Neural progenitor cell (in vitro differentiated cells): Measurements from ENCODE around the gene PFDN4. TPM values are rescaled to one million over a fixed set of nuclear protein-coding genes. Genes with fewer than 3 reads are reported as not detected.

ENCODE experiments used
- DNase-seq: peaks from one replicate; pipeline ENCODE4 v3.0.0-alpha.2; 2016; ENCODE audit warnings: low spot score
- H2AFZ ChIP-seq: fragments of 200-600 bp; sonication (generic); replicated peaks from 2 replicates; pipeline ENCODE4 v1.6.1; 2016; ENCODE audit warnings: antibody characterized with exemption
- H3F3A ChIP-seq: fragments of 200-600 bp; sonication (generic); 2 replicates; pipeline ENCODE4 v1.6.1; 2016; ENCODE audit warnings: antibody characterized with exemption, low read depth
- H3K27ac ChIP-seq: fragments of 200-600 bp; sonication (generic); 2 replicates; pipeline ENCODE4 v1.5.1; 2016; ENCODE audit warnings: mild to moderate bottlenecking
- H3K27me3 ChIP-seq: fragments of 200-600 bp; sonication (generic); 2 replicates; pipeline ENCODE4 v1.6.1; 2016; ENCODE audit warnings: mild to moderate bottlenecking, moderate library complexity
- H3K36me3 ChIP-seq: fragments of 200-600 bp; sonication (generic); 2 replicates; pipeline ENCODE4 v1.5.1; 2016
- H3K4me1 ChIP-seq: fragments of 200-600 bp; sonication (generic); 2 replicates; pipeline ENCODE4 v1.6.1; 2016; ENCODE audit warnings: mixed run types
- H3K4me2 ChIP-seq: fragments of 200-600 bp; sonication (generic); 2 replicates; pipeline ENCODE4 v1.6.1; 2016
- H3K4me3 ChIP-seq: fragments of 200-600 bp; sonication (generic); 2 replicates; pipeline ENCODE4 v1.5.1; 2016
- H3K79me2 ChIP-seq: fragments of 200-600 bp; sonication (generic); 2 replicates; pipeline ENCODE4 v1.6.1; 2016; ENCODE audit warnings: low read depth
- H3K9ac ChIP-seq: fragments of 200-600 bp; sonication (generic); 2 replicates; pipeline ENCODE4 v1.6.1; 2016
- H3K9me3 ChIP-seq: fragments of 200-600 bp; sonication (generic); 2 replicates; pipeline ENCODE4 v1.5.1; 2016; ENCODE audit warnings: low read depth
- H4K20me1 ChIP-seq: fragments of 200-600 bp; sonication (generic); 2 replicates; pipeline ENCODE4 v1.6.1; 2016; ENCODE audit warnings: low read depth
- H3K27ac Mint-ChIP-seq: 3 replicates; pipeline ENCODE4 v1.8.0; 2021; ENCODE audit warnings: mixed read lengths
- H3K27me3 Mint-ChIP-seq: 2 replicates; pipeline ENCODE4 v1.8.0; 2022; ENCODE audit warnings: low read depth, mild to moderate bottlenecking, inconsistent platforms, moderate library complexity, mixed read lengths; ENCODE audit not compliant: insufficient read depth
- H3K36me3 Mint-ChIP-seq: 3 replicates; pipeline ENCODE4 v1.8.0; 2021; ENCODE audit warnings: mixed read lengths
- H3K4me1 Mint-ChIP-seq: 3 replicates; pipeline ENCODE4 v1.8.0; 2021; ENCODE audit warnings: mixed read lengths
- H3K4me3 Mint-ChIP-seq: 3 replicates; pipeline ENCODE4 v1.8.0; 2021; ENCODE audit warnings: mild to moderate bottlenecking, moderate library complexity, mixed read lengths
- H3K9me3 Mint-ChIP-seq: 3 replicates; pipeline ENCODE4 v1.8.0; 2020; ENCODE audit warnings: mixed read lengths
- CTCF ChIP-seq: fragments of 200-600 bp; sonication (generic); IDR thresholded peaks from 2 replicates; pipeline ENCODE4 v1.5.1; 2017; ENCODE audit warnings: antibody characterized with exemption, mild to moderate bottlenecking
- EZH2 ChIP-seq: fragments of 200-600 bp; sonication (generic); IDR thresholded peaks from 2 replicates; pipeline ENCODE4 v1.6.1; 2017; ENCODE audit warnings: antibody characterized with exemption, mild to moderate bottlenecking, moderate library complexity
- EZH2phosphoT487 ChIP-seq: fragments of 200-600 bp; sonication (generic); IDR thresholded peaks from 2 replicates; pipeline ENCODE4 v1.6.1; 2017; ENCODE audit warnings: antibody characterized with exemption
- total RNA-seq: library from RNA; depleted of rRNA; stranded (reverse); fragments of >200 nt; gene quantifications from 2 replicates; pipeline ENCODE4 v1.2.3, GENCODE V29; 2015; ENCODE audit warnings: low replicate concordance

The PFDN4 gene
- total RNA-seq, 1 donor from 2014 or later = 597 TPM

GRCh38 chr20:54194724-54195438 is 13.0 kb upstream of the PFDN4 start:
- no peaks in the 10 kb centered on the region for H3K27me3 ChIP-seq
- Mint-ChIP-seq H3K4me3 (no peak overlapping the region), H3K36me3 (no peaks in the 10 kb centered on the region), H3K27ac (no peak overlapping the region), H3K4me1 (peaks cover 9% of the 10 kb centered on the region), H3K27me3 (peaks cover 3% of the 10 kb centered on the region), H3K9me3 (peaks cover 2% of the 10 kb centered on the region)
- no peak overlapping the region for H3K27ac ChIP-seq
- H3K4me1 ChIP-seq = no peaks in the 10 kb centered on the region
- no peak for DNase-seq
- TF ChIP-seq EZH2 = no peak
- TF ChIP-seq CTCF = no peak
- no peak for TF ChIP-seq EZH2phosphoT487
- H3K4me3 ChIP-seq = no peak overlapping the region
- no peak overlapping the region for H3K9ac ChIP-seq
- H3K4me2 ChIP-seq = no peak overlapping the region
- H3F3A ChIP-seq = no peaks in the 10 kb centered on the region
- no peaks in the 10 kb centered on the region for H3K36me3 ChIP-seq
- H2AFZ ChIP-seq = no peak overlapping the region
- no peaks in the 10 kb centered on the region for H3K9me3 ChIP-seq
- no peaks in the 10 kb centered on the region for H4K20me1 ChIP-seq
- H3K79me2 ChIP-seq = no peaks in the 10 kb centered on the region

- Histone ChIP-seq H3K79me2 (no peaks in the 10 kb centered on the region), H3K4me2 (no peak overlapping the region), H3K4me1 (no peaks in the 10 kb centered on the region), H3K9me3 (no peaks in the 10 kb centered on the region), H3K27ac (no peak overlapping the region), H3F3A (no peaks in the 10 kb centered on the region), H3K9ac (no peak overlapping the region), H4K20me1 (no peaks in the 10 kb centered on the region), H2AFZ (no peak overlapping the region), H3K27me3 (no peaks in the 10 kb centered on the region), H3K36me3 (no peaks in the 10 kb centered on the region), H3K4me3 (no peak overlapping the region)
- DNase-seq = no peak
- H3K27ac Mint-ChIP-seq = no peak overlapping the region
- no peaks in the 10 kb centered on the region for H3K36me3 Mint-ChIP-seq
- H3K4me1 Mint-ChIP-seq = peaks cover 9% of the 10 kb centered on the region
- TF ChIP-seq EZH2phosphoT487 (no peak), CTCF (no peak), EZH2 (no peak)
- peaks cover 3% of the 10 kb centered on the region for H3K27me3 Mint-ChIP-seq
- no peak overlapping the region for H3K4me3 Mint-ChIP-seq
- peaks cover 2% of the 10 kb centered on the region for H3K9me3 Mint-ChIP-seq
Measured at GRCh38 chr20:54195483-54196472, 12.1 kb upstream of the PFDN4 start.

- no peaks in the 10 kb centered on the region for H3K9me3 ChIP-seq
- no peaks in the 10 kb centered on the region for H3K79me2 ChIP-seq
- no peak overlapping the region for H3K4me3 ChIP-seq
- no peak overlapping the region for H3K4me3 Mint-ChIP-seq
- H3K4me1 ChIP-seq = no peaks in the 10 kb centered on the region
- H3K27ac Mint-ChIP-seq = no peak overlapping the region
- no peaks in the 10 kb centered on the region for H3K9me3 Mint-ChIP-seq
- no peak overlapping the region for H3K27ac ChIP-seq
- DNase-seq = peak; percentile 43
- no peaks in the 10 kb centered on the region for H3K36me3 ChIP-seq
- no peak overlapping the region for H3K9ac ChIP-seq
- no peaks in the 10 kb centered on the region for H4K20me1 ChIP-seq
- H3K36me3 Mint-ChIP-seq = no peaks in the 10 kb centered on the region
- H3K4me1 Mint-ChIP-seq = peaks cover 9% of the 10 kb centered on the region
- H3F3A ChIP-seq = no peaks in the 10 kb centered on the region
- H3K4me2 ChIP-seq = no peak overlapping the region
- no peak for TF ChIP-seq EZH2
- peak; percentile 45 for TF ChIP-seq CTCF
- H3K27me3 ChIP-seq = no peaks in the 10 kb centered on the region
- no peak overlapping the region for H2AFZ ChIP-seq
- H3K27me3 Mint-ChIP-seq = no peaks in the 10 kb centered on the region
Measured at GRCh38 chr20:54197621-54198604, 10.0 kb upstream of the PFDN4 start.
